ENCODE measurements around the gene ZGRF1. TPM values are rescaled to one million over a fixed set of nuclear protein-coding genes. Genes with fewer than 3 reads are reported as not detected.
"Not testable (repeated sequence)": the region's sequence is repeated elsewhere in the genome, so short reads cannot be mapped to it uniquely, and the experiment has no call there.

The ZGRF1 gene
- total RNA-seq, 1 experiment from 2014 or later, result 21.4 TPM

- TF ChIP-seq SRF (IDR thresholded peaks at IDR 0.05; ENCODE audit: low read depth) (no peak), SP1 (IDR thresholded peaks at IDR 0.05; ENCODE audit: low read depth) (no peak), EGR1 (IDR thresholded peaks at IDR 0.05; ENCODE audit: low read depth) (no peak), MAX (IDR thresholded peaks at IDR 0.05) (no peak)
These were observed 144.4 kb downstream of the ZGRF1 start (continued) for GRCh38 chr4:112492321-112492720.

- BruUV-seq (replicated peaks); intact Hi-C loops (cut with micrococcal nuclease); H3K4me1 ChIP-seq (ENCODE audit: control insufficient read depth in 1 of 2, insufficient read depth in 2 of 2, low read length in 2 of 2): not testable (repeated sequence)
These were observed 145.9 kb downstream of the ZGRF1 start for GRCh38 chr4:112490808-112491207.

More at GRCh38 chr4:112490808-112491207, 145.9 kb downstream of the ZGRF1 start:
- ATAC-seq; H3K27ac ChIP-seq (ENCODE audit: low read depth, low read length); H2AFZ ChIP-seq (ENCODE audit: low read depth, low read length, poor library complexity, severe bottlenecking); H3K4me3 ChIP-seq (replicated peaks in 1 of 2; ENCODE audit: low read depth in 1 of 2, low read length in 2 of 2); POLR2A ChIA-PET; DNase-seq (ENCODE audit: low read depth, low spot score); H3K9me3 ChIP-seq (ENCODE audit: control insufficient read depth in 1 of 2, insufficient read depth in 1 of 2, low read depth in 1 of 2, low read length in 2 of 2); CTCF ChIA-PET; H4K20me1 ChIP-seq (ENCODE audit: insufficient read depth); RAD21 ChIA-PET (ENCODE audit: low non-redundant PET in 1 of 2, low total read pairs in 2 of 2, uncharacterized antibody in 2 of 2, unreplicated experiment in 2 of 2); H3K79me2 ChIP-seq (ENCODE audit: insufficient read depth, low read length); H3K9me2 ChIP-seq (ENCODE audit: insufficient read depth); H3K36me3 ChIP-seq (ENCODE audit: control insufficient read depth in 1 of 2, insufficient read depth in 2 of 2, low read length in 2 of 2); H3K9ac ChIP-seq (ENCODE audit: low read length); H3K4me2 ChIP-seq (ENCODE audit: low read length); H3K27me3 ChIP-seq (ENCODE audit: insufficient read depth, low read length): not testable (repeated sequence)

MicroRNA genes within 50 kb of the gene (microRNA counts, 767-probe panel; counts per million panel counts)
- not detected for microRNA hsa-miR-302a-3p
- not detected for microRNA hsa-miR-302b-3p
- not detected for microRNA hsa-miR-302c-3p
- 12,671 counts per million, percentile 17 among the panel's probes with 10 or more counts for microRNA hsa-miR-302d-3p
- microRNA hsa-miR-367-3p, result not detected

Small RNA genes within 50 kb of the gene (microRNA-seq; reads per million reads assigned to microRNA genes)
- gene MIR302A (ENCODE audit: borderline number of aligned reads) (247 reads per million, percentile 69 among the genes with 10 or more reads in this experiment), gene MIR302B (ENCODE audit: borderline number of aligned reads) (242 reads per million, percentile 69 among the genes with 10 or more reads in this experiment), gene MIR302C (ENCODE audit: borderline number of aligned reads) (62.8 reads per million, percentile 56 among the genes with 10 or more reads in this experiment), gene MIR302D (ENCODE audit: borderline number of aligned reads) (142 reads per million, percentile 66 among the genes with 10 or more reads in this experiment), gene MIR367 (ENCODE audit: borderline number of aligned reads) (not detected)

Other genes starting within 250 kb of the ZGRF1 start
- 0.12 TPM for gene NEUROG2, start 120.7 kb downstream of the ZGRF1 start, total RNA-seq (2021; ENCODE audit: unreplicated experiment)
- gene LARP7, start 234 bp upstream of the ZGRF1 start, total RNA-seq (2021; ENCODE audit: unreplicated experiment), result 39.5 TPM

Measured in HCT116 (cell line).